Astrocyte of the cerebellum (primary cell): Measurements from ENCODE around the gene CALCB.
"Not testable (repeated sequence)": the region's sequence is repeated elsewhere in the genome, so short reads cannot be mapped to it uniquely, and the experiment has no call there.

ENCODE experiments used
- DNase-seq: peaks from one replicate; pipeline ENCODE4 v3.0.0-alpha.2; 2011; ENCODE audit warnings: low read depth
- H3K4me3 ChIP-seq: 2 replicates; pipeline ENCODE4 v1.5.1; 2011; ENCODE audit warnings: mild to moderate bottlenecking, low read depth, low read length, moderate library complexity
- in situ Hi-C: cut with HindIII; loops from 2 replicates; pipeline ENCODE4 v1.10.0; 2017; ENCODE audit warnings: low sequenced_read_pairs
- TF ChIP-seq, protein P1 (sequence below): IDR thresholded peaks from 2 replicates; pipeline ENCODE4 v1.5.1; 2012; ENCODE audit warnings: low read length, low read depth, moderate library complexity, mild to moderate bottlenecking; ENCODE audit errors: missing control alignments

CALCB gene

GRCh38 chr11:15057329-15057728 lies 16.1 kb upstream of the CALCB start:
- DNase-seq = no peak
- TF ChIP-seq, protein P1, sequence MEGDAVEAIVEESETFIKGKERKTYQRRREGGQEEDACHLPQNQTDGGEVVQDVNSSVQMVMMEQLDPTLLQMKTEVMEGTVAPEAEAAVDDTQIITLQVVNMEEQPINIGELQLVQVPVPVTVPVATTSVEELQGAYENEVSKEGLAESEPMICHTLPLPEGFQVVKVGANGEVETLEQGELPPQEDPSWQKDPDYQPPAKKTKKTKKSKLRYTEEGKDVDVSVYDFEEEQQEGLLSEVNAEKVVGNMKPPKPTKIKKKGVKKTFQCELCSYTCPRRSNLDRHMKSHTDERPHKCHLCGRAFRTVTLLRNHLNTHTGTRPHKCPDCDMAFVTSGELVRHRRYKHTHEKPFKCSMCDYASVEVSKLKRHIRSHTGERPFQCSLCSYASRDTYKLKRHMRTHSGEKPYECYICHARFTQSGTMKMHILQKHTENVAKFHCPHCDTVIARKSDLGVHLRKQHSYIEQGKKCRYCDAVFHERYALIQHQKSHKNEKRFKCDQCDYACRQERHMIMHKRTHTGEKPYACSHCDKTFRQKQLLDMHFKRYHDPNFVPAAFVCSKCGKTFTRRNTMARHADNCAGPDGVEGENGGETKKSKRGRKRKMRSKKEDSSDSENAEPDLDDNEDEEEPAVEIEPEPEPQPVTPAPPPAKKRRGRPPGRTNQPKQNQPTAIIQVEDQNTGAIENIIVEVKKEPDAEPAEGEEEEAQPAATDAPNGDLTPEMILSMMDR = no peak
- H3K4me3 ChIP-seq = no peak overlapping the region
- in situ Hi-C loops = no loop called here

GRCh38 chr11:15059132-15059915 lies 14.1 kb upstream of the CALCB start:
- in situ Hi-C loops = no loop called here
- TF ChIP-seq, protein P1 = no peak
- no peak for DNase-seq
- H3K4me3 ChIP-seq = no peak overlapping the region

- TF ChIP-seq, protein P1 = no peak
- DNase-seq = no peak
- no peak overlapping the region for H3K4me3 ChIP-seq
- in situ Hi-C loops = no loop called here
Observed at GRCh38 chr11:15062599-15062998, 10.8 kb upstream of the CALCB start.

- in situ Hi-C loops, DNase-seq: not testable (repeated sequence)
Observed at GRCh38 chr11:15069751-15070150, 3.6 kb upstream of the CALCB start.

GRCh38 chr11:15071556-15072255 lies 1.7 kb upstream of the CALCB start:
- in situ Hi-C loops = no loop called here
- TF ChIP-seq, protein P1 = no peak
- H3K4me3 ChIP-seq = no peak overlapping the region
- no peak for DNase-seq

More at GRCh38 chr11:15069751-15070150, 3.6 kb upstream of the CALCB start:
- H3K4me3 ChIP-seq = not testable (repeated sequence)

- in situ Hi-C loops = no loop called here
- no peak for DNase-seq
- H3K4me3 ChIP-seq = no peak overlapping the region
- TF ChIP-seq, protein P1 = no peak
Observed at GRCh38 chr11:15072551-15073143, 746 bp upstream of the CALCB start.
